K562 (cell line): ENCODE results near the gene GRK1. TPM values are rescaled to one million over a fixed set of nuclear protein-coding genes. Genes with fewer than 3 reads are reported as not detected.
A peak's percentile ranks its signal among the peaks of the same experiment; 100 is the strongest.

Experiments used
- ATAC-seq: fragments of 200-7000 bp; cut with Tn5 transposase; 3 replicates; pipeline ENCODE4 v1.9.1; 2020; ENCODE audit warnings: moderate library complexity
- BruUV-seq: library from RNA; stranded (reverse); fragments of 400-500 nt; replicated peaks from 2 replicates; lab custom pipeline; 2021; lab: Mats Ljungman, UMichigan
- CTCF ChIA-PET: fragments of 300-600 bp; formaldehyde crosslinking; extraction: SDS; loops from one replicate; lab custom pipeline; 2021; ENCODE audit warnings: low intra/inter-chr PET ratio; lab: Yijun Ruan, JAX
- POLR2A ChIA-PET: fragments of 300-600, 350-650 bp; sonication (Branson Sonifier 250); formaldehyde crosslinking; extraction: SDS; loops from one replicate; lab custom pipeline; 2021; ENCODE audit warnings: antibody characterized with exemption, inconsistent platforms; lab: Yijun Ruan, JAX
- DNase-seq, 4 experiments: peaks; one replicate each; pipeline versions ENCODE4 v3.0.0 to v3.0.0-alpha.2; 2011 to 2018; ENCODE audit warnings: low spot score in 3 of 4, mixed read lengths in 3 of 4; ENCODE audit errors: extremely low read depth in 1 of 4
- FAIRE-seq: peaks from 2 replicates; lab custom pipeline; 2011; peaks lifted over from hg19 to GRCh38; lab: Jason Lieb, UNC
- H2AFZ ChIP-seq: 2 replicates; pipeline ENCODE4 v1.6.0; 2011; ENCODE audit warnings: low read depth, low read length, control low read depth, inconsistent platforms
- H3K27ac ChIP-seq: fragments of 200-600 bp; 3 replicates; pipeline ENCODE4 v1.8.0; 2011; ENCODE audit warnings: low read depth, mild to moderate bottlenecking, control low read depth, inconsistent platforms, low read length, moderate library complexity, mixed read lengths; ENCODE audit errors: extremely low read depth
- H3K27me3 ChIP-seq, 2 experiments: fragments of 300-600 bp in 1 of 2; 2 replicates in 1 of 2; 3 replicates in 1 of 2; pipeline versions ENCODE4 v1.6.0 to v1.8.0; 2011; ENCODE audit warnings: inconsistent platforms in 2 of 2, low read length in 2 of 2, mild to moderate bottlenecking in 1 of 2, mixed read lengths in 1 of 2, moderate library complexity in 1 of 2; ENCODE audit not compliant: control insufficient read depth in 2 of 2, insufficient read depth in 2 of 2
- H3K36me3 ChIP-seq: fragments of 300-600 bp; 3 replicates; pipeline ENCODE4 v1.8.0; 2011; ENCODE audit warnings: mild to moderate bottlenecking, low read length, inconsistent platforms; ENCODE audit not compliant: control insufficient read depth, insufficient read depth
- H3K4me1 ChIP-seq, 2 experiments: fragments of 200-600 bp in 1 of 2; replicated peaks in 1 of 2; 2 replicates in 1 of 2; 3 replicates in 1 of 2; pipeline versions ENCODE4 v1.5.1 to v1.8.0; 2011; ENCODE audit warnings: inconsistent platforms in 2 of 2, low read length in 2 of 2, mild to moderate bottlenecking in 1 of 2, mixed read lengths in 1 of 2, moderate library complexity in 1 of 2; ENCODE audit not compliant: control insufficient read depth in 2 of 2, insufficient read depth in 2 of 2
- H3K4me2 ChIP-seq: 2 replicates; pipeline ENCODE4 v1.6.1; 2011; ENCODE audit warnings: low read length, control low read depth, inconsistent platforms, mixed read lengths; ENCODE audit not compliant: insufficient read depth
- H3K4me3 ChIP-seq: fragments of 200-600 bp; sonication (generic), shearing (Covaris generic); 2 replicates; pipeline ENCODE4 v1.5.1; 2016; ENCODE audit warnings: control low read depth, inconsistent platforms
- H3K79me2 ChIP-seq: fragments of 200-600 bp; 3 replicates; pipeline ENCODE4 v1.8.0; 2011; ENCODE audit warnings: low read length, inconsistent platforms; ENCODE audit not compliant: control insufficient read depth, insufficient read depth
- H3K9ac ChIP-seq, 2 experiments: 2 replicates each; pipeline versions ENCODE4 v1.6.0 to v1.6.1; 2011; ENCODE audit warnings: low read depth in 2 of 2, low read length in 2 of 2, control low read depth in 1 of 2, inconsistent platforms in 1 of 2, mild to moderate bottlenecking in 1 of 2, mixed read lengths in 1 of 2; ENCODE audit not compliant: insufficient read depth in 1 of 2
- H3K9me1 ChIP-seq: one replicate; pipeline ENCODE4 v1.6.0; 2011; ENCODE audit warnings: inconsistent platforms, mild to moderate bottlenecking, low read length, moderate library complexity; ENCODE audit not compliant: control insufficient read depth, insufficient read depth
- H3K9me3 ChIP-seq: replicated peaks from 2 replicates; pipeline ENCODE4 v1.5.1; 2011; ENCODE audit warnings: low read depth, low read length, inconsistent platforms; ENCODE audit not compliant: control insufficient read depth, insufficient read depth
- H4K20me1 ChIP-seq: replicated peaks from 2 replicates; pipeline ENCODE4 v1.6.1; 2011; ENCODE audit warnings: low read length, inconsistent platforms, mixed read lengths; ENCODE audit not compliant: control insufficient read depth, insufficient read depth
- BDP1 ChIP-seq: IDR thresholded peaks from 3 replicates; pipeline ENCODE4 v1.6.1; 2011; ENCODE audit not compliant: insufficient read length, insufficient read depth
- BHLHE40 ChIP-seq: IDR thresholded peaks from 2 replicates; pipeline ENCODE4 v1.6.1; 2011; ENCODE audit warnings: low read length, improper control_type of control experiment
- CBFA2T3 ChIP-seq: fragments of 450-650 bp; IDR thresholded peaks from 2 replicates; pipeline ENCODE4 v1.6.1; 2017
- CTBP1 ChIP-seq: fragments of 450-650 bp; IDR thresholded peaks from 2 replicates; pipeline ENCODE4 v1.6.1; 2016; ENCODE audit warnings: borderline replicate concordance
- CXXC5 ChIP-seq: fragments of 250-450 bp; sonication (Bioruptor Pico); IDR thresholded peaks from 2 replicates; pipeline ENCODE4 v1.8.0; 2022; ENCODE audit warnings: inconsistent platforms, mild to moderate bottlenecking, moderate library complexity
- ETV1 ChIP-seq: fragments of 450-650 bp; conservative IDR thresholded peaks from 2 replicates; pipeline ENCODE4 v1.6.1; 2016; ENCODE audit warnings: missing genetic modification characterization, control low read depth, low read depth, missing compliant biosample characterization
- SP2 ChIP-seq: IDR thresholded peaks from 2 replicates; pipeline ENCODE4 v1.6.1; 2011; ENCODE audit warnings: mild to moderate bottlenecking, low read depth, low read length, moderate library complexity; ENCODE audit not compliant: poor library complexity, severe bottlenecking; ENCODE audit errors: extremely low read depth
- TAF1 ChIP-seq: IDR thresholded peaks from 2 replicates; pipeline ENCODE4 v1.6.1; 2011; ENCODE audit warnings: mild to moderate bottlenecking, low read length, moderate library complexity; ENCODE audit not compliant: insufficient read depth, control insufficient read depth, severe bottlenecking; ENCODE audit errors: extremely low read depth
- U2AF1 ChIP-seq: fragments of 200-400 bp; formaldehyde crosslinking; optimal IDR thresholded peaks from 2 replicates; pipeline ENCODE3; 2017; ENCODE audit warnings: mild to moderate bottlenecking, low read depth, low read length, moderate library complexity
- ZFX ChIP-seq: sonication (generic); formaldehyde crosslinking; IDR thresholded peaks from 2 replicates; pipeline ENCODE4 v1.8.0; 2022; ENCODE audit warnings: mild to moderate bottlenecking, missing genetic modification reagents, moderate library complexity
- ZNF133 ChIP-seq: fragments of 250-450 bp; sonication (Bioruptor Pico); IDR thresholded peaks from 2 replicates; pipeline ENCODE4 v1.4.0; 2020; ENCODE audit warnings: mild to moderate bottlenecking
- ZNF174 ChIP-seq: fragments of 250-450 bp; sonication (Bioruptor Pico); IDR thresholded peaks from 2 replicates; pipeline ENCODE4 v1.4.0; 2020; ENCODE audit warnings: mild to moderate bottlenecking
- ZNF24 ChIP-seq: fragments of 450-650 bp; IDR thresholded peaks from 2 replicates; pipeline ENCODE4 v1.6.1; 2016
- ZSCAN32 ChIP-seq: fragments of 450-650 bp; formaldehyde crosslinking; IDR thresholded peaks from 2 replicates; pipeline ENCODE4 v1.4.0; 2020; ENCODE audit warnings: mild to moderate bottlenecking, moderate library complexity
- WGBS: fragments of 100-300 bp; shearing (Covaris generic); methylation state at CpG from one replicate; pipeline ENCODE4 v1.1.6; 2016; ENCODE audit warnings: low coverage, mixed read lengths; ENCODE audit not compliant: insufficient coverage; ENCODE audit errors: missing lambda C conversion rate; 5-methylcytosine and 5-hydroxymethylcytosine counted together
- in situ Hi-C: fragments of 300-500 bp; cut with MboI; formaldehyde crosslinking; loops from 4 replicates; pipeline ENCODE4 v1.15.0; 2018; ENCODE audit warnings: inconsistent platforms, mixed read lengths
- intact Hi-C: fragments of 100-400 bp; cut with micrococcal nuclease; formaldehyde crosslinking; loops from 2 replicates; pipeline ENCODE4 v1.14.2; 2022
- polyA plus RNA-seq, 8 experiments: library from polyadenylated mRNA; depleted of rRNA in 4 of 8; stranded (reverse) in 5 of 8; unstranded in 3 of 8; fragments of >200 nt; fragmentation: Nextera tagmentation in 2 of 8; fragmentation: Illumina TruSeq in 1 of 8; extraction: Ambion mirVana in 2 of 8; extraction: Trizol in 1 of 8; gene quantifications; 2 replicates each; pipeline versions ENCODE4 v1.2.1 to v1.2.3, GENCODE V29; 2011 to 2014; ENCODE audit warnings: inconsistent platforms in 1 of 8, missing spikeins in 1 of 8
- total RNA-seq, 7 experiments: library from RNA; depleted of rRNA in 6 of 7; stranded (reverse); fragments of >200 nt in 6 of 7; fragmentation: Illumina TruSeq in 2 of 7; extraction: Trizol in 2 of 7; gene quantifications; 2 replicates each; pipeline versions ENCODE4 v1.2.1 to v1.2.3, GENCODE V29; 2011 to 2021; ENCODE audit warnings: low replicate concordance in 1 of 7

Gene GRK1
- total and polyA plus RNA-seq, 9 of the 15 experiments (the other 6 are each of a cell fraction or from before 2014, with no cell fraction given), result 0.09 TPM; not detected in 8

DNA sequence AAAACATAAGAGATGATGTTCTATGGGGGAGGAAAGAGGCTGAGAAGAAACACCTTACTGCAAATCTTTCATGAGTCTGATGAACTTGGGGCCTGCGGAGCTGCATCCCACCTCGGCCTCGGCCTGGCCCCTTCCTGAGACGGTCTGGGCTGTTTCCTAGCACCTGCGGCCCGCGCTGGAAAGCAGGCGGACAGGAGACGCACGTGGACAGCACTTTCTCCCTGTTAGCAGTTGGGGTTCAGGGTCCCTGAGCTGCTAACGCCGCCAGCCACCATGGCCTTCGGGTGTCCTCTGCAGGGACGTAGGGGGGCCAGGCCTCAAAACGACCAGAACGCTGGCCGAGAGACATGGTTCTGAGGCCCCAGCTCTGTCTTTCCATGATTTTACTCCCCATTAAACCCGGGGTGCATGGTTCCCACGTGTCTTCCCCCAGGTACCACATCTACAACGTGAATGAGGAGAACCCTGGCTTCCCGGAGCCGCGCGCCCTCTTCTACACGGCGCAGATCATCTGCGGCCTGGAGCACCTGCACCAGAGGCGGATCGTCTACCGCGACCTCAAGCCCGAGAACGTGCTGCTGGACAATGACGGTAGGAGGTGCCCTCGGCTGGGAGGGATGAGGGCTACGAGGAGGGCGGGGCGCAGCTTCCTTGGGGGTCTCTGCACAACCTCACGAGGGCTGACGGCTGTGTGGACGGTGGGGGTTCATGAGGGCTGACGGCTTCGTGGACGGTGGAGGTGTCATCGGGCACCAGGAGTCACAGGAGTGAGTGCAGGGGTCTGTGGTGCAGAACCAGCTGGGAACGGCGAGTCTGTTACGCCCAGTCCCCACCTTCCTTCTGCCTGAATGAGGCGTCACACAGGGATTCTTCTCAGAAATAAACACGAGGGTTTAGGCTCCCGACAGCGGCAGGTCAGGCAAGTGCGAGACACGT lies 4.3 kb downstream of the GRK1 start:
- FAIRE-seq (no peak), ATAC-seq (no peak), DNase-seq (no peak)
- WGBS, result 34% methylated on average over 23 of the region's 54 CpGs
- in situ Hi-C loops (loop anchor here (5.0 kb wide), 1 partner anchor 71 kb away; no protein-coding TSS in a partner anchor), intact Hi-C loops (no loop called here)
- TF ChIP-seq CBFA2T3 (no peak), BHLHE40 (0 out of 2 replicates have a peak, but pooled peaks have one; percentile 38), BDP1 (no peak)
- POLR2A ChIA-PET, result no interaction called here
- Histone ChIP-seq H3K9me1 (no peaks in the 10 kb centered on the region), H3K79me2 (no peaks in the 10 kb centered on the region), H4K20me1 (no peaks in the 10 kb centered on the region), H3K4me3 (no peak overlapping the region), H3K9me3 (no peaks in the 10 kb centered on the region), H2AFZ (no peak overlapping the region), H3K27ac (no peak overlapping the region), H3K4me2 (no peak overlapping the region), H3K4me1 (peaks cover 0 to 18% of the 10 kb centered on the region in 2 experiments; a peak in 2 of 5 replicates), H3K36me3 (no peaks in the 10 kb centered on the region), H3K27me3 (peaks cover 21 to 41% of the 10 kb centered on the region in 2 experiments; a peak in 3 of 5 replicates), H3K9ac (no peak overlapping the region)
- CTCF ChIA-PET, result no interaction called here
- BruUV-seq, result no TSS peak

DNA sequence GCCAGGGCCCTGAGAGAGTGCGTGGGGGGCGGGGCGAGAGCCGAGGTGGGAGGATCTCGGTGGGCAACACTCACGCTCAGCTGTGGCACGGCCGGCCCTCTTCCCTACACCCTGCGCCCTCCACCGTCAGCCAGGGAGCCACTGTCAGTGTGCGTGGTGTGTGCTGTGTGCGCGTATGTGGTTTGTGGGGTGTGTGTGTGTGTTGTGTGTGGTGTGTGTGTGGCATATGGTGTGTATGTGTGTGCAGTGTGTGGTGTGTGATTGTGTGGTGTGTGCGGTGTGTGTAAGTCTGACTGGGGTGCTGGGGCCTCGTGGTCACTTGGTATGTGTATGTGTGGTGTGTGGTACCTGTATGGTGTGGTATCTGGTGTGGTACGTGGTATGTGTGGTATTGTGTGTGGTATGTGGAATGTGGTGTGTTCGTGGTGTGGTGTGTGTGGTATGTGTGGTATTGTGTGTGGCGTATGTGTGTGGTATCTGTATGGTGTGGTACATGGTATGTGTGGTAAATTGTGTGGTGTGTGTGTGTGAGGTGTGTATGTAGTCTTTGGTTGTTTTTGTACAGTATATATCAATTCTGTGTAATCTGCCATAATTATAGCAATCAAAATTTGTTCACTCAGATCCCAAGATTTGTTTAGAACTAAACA lies 5.1 kb downstream of the GRK1 start:
- Histone ChIP-seq H3K27ac (no peak overlapping the region), H3K27me3 (peaks cover 21 to 39% of the 10 kb centered on the region in 2 experiments; a peak in 3 of 5 replicates), H3K9ac (no peak overlapping the region), H3K4me2 (no peak overlapping the region), H3K4me1 (peaks cover 0 to 18% of the 10 kb centered on the region in 2 experiments; a peak in 2 of 5 replicates), H2AFZ (no peak overlapping the region), H3K4me3 (no peak overlapping the region), H4K20me1 (no peaks in the 10 kb centered on the region), H3K36me3 (no peaks in the 10 kb centered on the region), H3K9me1 (no peaks in the 10 kb centered on the region), H3K9me3 (no peaks in the 10 kb centered on the region), H3K79me2 (no peaks in the 10 kb centered on the region)
- intact Hi-C loops, result no loop called here
- DNase-seq, result no peak
- 45% methylated on average over 13 of the region's 18 CpGs for WGBS
- CTCF ChIA-PET, result no interaction called here
- no peak for FAIRE-seq
- BruUV-seq, result no TSS peak
- ATAC-seq, result no peak
- in situ Hi-C loops, result loop anchor here (5.0 kb wide), 1 partner anchor 70 kb away; no protein-coding TSS in a partner anchor
- POLR2A ChIA-PET, result no interaction called here
- no peak for TF ChIP-seq ETV1 (tag)
- TF ChIP-seq ZNF24, result no peak
- TF ChIP-seq CXXC5, result no peak
- TF ChIP-seq ZFX (CRISPR knock-in tag), result no peak
- TF ChIP-seq SP2, result no peak
- no peak for TF ChIP-seq ZNF133 (CRISPR knock-in tag)
- no peak for TF ChIP-seq ZSCAN32
- no peak for TF ChIP-seq TAF1
- no peak for TF ChIP-seq U2AF1
- no peak for TF ChIP-seq CTBP1
- no peak for TF ChIP-seq ZNF174
